GM12872 (cell line): ENCODE measurements around the gene SERPINB2.

Experiments used
- TF ChIP-seq, protein P1 (sequence below): IDR thresholded peaks from 3 replicates; pipeline ENCODE4 v1.5.1; 2011; ENCODE audit warnings: low read depth, mild to moderate bottlenecking, low read length, moderate library complexity; ENCODE audit not compliant: insufficient read depth

Gene SERPINB2

DNA sequence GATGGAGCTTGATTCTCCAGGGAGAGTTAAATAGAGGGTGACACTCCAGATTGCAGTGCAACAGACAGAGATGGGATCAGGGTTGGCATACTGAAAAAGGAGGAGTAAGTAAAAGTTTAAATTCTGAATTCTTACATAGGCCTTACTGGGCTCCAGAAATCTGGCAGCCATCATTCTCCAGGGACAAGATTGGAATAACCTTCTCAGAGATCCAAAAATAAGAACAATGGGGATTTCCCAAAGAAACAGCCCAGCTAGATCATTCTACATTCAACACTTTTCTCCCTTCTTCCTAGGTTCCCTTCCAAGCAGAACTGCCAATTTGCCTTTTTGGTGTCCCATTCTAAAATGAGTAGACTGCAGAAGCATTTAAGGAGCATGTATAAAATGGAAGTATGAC, 14.9 kb upstream of the SERPINB2 start:
- TF ChIP-seq, protein P1, sequence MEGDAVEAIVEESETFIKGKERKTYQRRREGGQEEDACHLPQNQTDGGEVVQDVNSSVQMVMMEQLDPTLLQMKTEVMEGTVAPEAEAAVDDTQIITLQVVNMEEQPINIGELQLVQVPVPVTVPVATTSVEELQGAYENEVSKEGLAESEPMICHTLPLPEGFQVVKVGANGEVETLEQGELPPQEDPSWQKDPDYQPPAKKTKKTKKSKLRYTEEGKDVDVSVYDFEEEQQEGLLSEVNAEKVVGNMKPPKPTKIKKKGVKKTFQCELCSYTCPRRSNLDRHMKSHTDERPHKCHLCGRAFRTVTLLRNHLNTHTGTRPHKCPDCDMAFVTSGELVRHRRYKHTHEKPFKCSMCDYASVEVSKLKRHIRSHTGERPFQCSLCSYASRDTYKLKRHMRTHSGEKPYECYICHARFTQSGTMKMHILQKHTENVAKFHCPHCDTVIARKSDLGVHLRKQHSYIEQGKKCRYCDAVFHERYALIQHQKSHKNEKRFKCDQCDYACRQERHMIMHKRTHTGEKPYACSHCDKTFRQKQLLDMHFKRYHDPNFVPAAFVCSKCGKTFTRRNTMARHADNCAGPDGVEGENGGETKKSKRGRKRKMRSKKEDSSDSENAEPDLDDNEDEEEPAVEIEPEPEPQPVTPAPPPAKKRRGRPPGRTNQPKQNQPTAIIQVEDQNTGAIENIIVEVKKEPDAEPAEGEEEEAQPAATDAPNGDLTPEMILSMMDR, result no peak

DNA sequence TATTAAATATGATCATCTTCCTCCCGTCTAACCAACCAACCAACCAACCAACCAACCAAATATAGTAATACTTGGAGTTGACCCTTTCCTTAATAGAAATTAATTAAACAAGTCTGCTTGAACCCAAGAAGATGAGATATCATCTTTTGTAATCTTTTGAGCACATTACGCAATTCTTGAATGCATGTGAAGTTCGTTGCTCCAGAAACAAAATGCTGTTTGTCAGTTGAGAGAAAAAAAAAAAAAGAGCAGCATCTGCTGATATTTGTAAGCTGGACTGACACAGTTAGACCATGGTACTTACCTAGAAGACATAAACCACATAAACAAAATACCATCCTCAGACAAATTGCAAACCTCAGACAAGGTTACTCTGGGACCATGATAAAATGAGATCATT, 9.2 kb upstream of the SERPINB2 start:
- TF ChIP-seq, protein P1, result no peak

DNA sequence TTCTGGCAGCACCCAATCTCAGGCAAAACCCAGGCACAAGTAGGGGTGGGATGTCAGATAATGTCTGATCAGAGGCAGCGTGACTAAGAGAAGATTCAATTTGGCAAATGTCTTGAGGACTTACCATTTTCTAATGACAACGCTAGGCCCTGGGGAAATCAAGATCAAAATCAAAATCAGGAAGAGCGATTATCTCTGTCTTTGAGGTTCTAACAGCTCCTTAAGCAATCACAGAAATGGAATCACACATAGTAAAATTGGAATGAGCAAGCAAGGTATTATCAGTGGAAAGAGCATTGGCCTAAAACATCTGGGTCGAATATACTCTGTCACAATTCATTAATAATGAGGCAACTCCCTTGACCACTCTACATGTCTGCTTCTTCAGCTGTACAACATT, 8.6 kb upstream of the SERPINB2 start:
- TF ChIP-seq, protein P1, result no peak

DNA sequence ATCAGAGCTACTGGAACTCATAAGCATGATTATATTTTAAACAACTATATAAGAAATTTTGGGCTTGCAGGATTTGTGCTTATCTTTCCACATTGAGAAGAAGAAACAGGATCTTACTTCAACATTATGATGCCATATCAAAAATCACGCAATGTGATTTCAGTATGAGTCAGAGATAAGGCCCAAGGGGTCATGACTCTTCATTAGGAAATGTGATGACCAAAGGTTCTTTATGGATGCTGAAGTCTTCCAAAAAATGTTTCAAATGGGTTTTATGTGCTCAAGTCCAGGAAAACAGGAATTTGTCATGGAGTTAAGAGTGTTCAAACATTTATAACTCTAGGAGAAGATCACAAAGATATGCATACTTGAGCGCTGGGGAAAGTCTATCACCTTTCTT, 7.8 kb upstream of the SERPINB2 start:
- TF ChIP-seq, protein P1, result no peak

DNA sequence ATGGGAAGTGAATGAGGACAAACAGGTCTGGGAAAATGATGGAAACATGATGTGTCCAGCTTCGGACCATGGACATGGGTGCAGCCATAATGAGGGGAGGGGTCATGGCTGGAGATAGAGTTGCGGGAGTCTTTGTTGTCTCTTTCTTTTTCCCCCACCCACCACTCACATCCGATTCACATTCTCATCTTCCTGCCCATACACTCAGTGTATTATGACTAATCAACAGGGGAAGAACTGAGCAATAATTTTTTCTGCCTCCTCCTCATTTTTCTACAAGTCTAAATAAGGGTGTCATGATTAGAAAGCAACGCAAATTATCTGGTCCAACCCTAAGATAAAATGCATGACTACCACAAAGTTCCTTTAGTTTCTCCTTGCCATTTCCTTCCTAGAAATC, 5.7 kb upstream of the SERPINB2 start:
- TF ChIP-seq, protein P1, result no peak

DNA sequence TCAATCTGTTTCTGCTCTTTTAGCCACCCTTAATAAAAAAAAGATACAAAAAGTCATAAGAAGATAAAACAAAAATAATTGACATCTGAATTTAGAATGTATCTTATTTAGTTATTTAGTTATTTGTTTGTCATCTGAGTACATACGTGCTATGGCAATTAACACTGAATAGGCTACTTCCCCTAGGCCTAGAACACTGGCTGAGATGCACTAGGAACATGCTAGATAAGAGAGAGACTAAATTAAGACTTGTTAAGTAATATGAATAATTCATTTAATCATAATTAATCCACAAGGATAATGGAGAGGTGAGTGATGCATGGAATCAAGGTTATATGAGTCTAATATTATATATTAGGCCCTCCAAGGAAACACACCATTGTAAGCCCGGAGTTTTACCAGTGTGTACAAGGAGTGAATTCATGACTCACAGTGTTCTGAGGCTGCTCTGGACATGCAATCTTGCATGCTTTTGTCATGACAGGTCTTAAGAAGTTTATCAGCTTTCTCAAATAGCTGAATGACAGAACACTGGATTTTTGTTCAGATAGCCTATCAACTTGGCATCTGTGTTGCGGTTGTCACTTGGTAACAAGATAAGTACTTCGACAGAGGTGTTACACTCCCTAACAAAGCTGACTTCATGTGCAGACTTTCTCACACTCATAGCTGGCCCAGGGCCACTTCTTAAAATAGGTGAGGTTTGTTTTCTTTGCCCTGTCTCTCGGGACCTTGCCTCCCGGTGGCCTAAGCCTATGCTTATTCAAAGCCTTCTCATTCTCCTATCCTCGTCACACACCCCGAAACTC, 5.0 kb upstream of the SERPINB2 start:
- TF ChIP-seq, protein P1, result no peak

DNA sequence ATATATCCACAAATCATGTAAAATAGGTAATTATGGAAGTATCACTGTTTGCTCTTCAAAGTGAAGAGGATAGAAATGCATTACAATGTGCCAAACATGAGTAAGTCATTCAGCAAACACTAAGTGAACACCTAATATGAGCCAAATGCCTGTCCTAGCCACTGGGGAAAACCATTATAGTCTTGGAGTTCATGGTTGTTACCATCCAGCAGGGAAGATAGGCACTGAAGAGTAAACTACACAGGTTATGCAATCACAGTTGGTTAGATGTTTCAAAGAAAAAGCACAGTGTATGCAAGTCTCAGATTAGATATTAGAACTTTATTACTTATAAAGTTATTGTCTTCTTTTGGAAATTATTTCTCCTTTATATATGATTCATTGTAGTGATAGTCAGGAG, 3.9 kb upstream of the SERPINB2 start:
- TF ChIP-seq, protein P1, result no peak
